GM23338 (cell line): ENCODE data around the gene SLC6A8. TPM values are rescaled to one million over a fixed set of nuclear protein-coding genes. Genes with fewer than 3 reads are reported as not detected.

ENCODE experiments used
- ATAC-seq: fragments of 200-7000 bp; cut with Tn5 transposase; 3 replicates; pipeline ENCODE4 v1.9.1; 2020
- DNase-seq: peaks from one replicate; pipeline ENCODE4 v3.0.0-alpha.2; 2015; ENCODE audit warnings: low spot score
- H2AFZ ChIP-seq: fragments of 200-600 bp; sonication (generic); 2 replicates; pipeline ENCODE4 v1.8.0; 2016; ENCODE audit warnings: antibody characterized with exemption, mild to moderate bottlenecking, moderate library complexity
- H3F3A ChIP-seq: fragments of 200-600 bp; sonication (generic); replicated peaks from 2 replicates; pipeline ENCODE4 v1.8.0; 2017; ENCODE audit warnings: antibody characterized with exemption, mixed run types, low read depth
- H3K27ac ChIP-seq: fragments of 200-600 bp; sonication (generic); 2 replicates; pipeline ENCODE4 v1.6.1; 2016; ENCODE audit warnings: low read depth
- H3K27me3 ChIP-seq: fragments of 200-600 bp; sonication (generic); 2 replicates; pipeline ENCODE4 v1.8.0; 2016; ENCODE audit warnings: mild to moderate bottlenecking, mixed run types, moderate library complexity; ENCODE audit not compliant: insufficient read depth
- H3K36me3 ChIP-seq: fragments of 200-600 bp; sonication (generic); 2 replicates; pipeline ENCODE4 v1.8.0; 2016; ENCODE audit warnings: mild to moderate bottlenecking; ENCODE audit not compliant: insufficient read depth
- H3K4me1 ChIP-seq: fragments of 200-600 bp; sonication (generic); 2 replicates; pipeline ENCODE4 v1.8.0; 2016; ENCODE audit warnings: mild to moderate bottlenecking, moderate library complexity; ENCODE audit not compliant: insufficient read depth
- H3K4me2 ChIP-seq: fragments of 200-600 bp; sonication (generic); 2 replicates; pipeline ENCODE4 v1.7.1; 2017; ENCODE audit warnings: mixed run types
- H3K4me3 ChIP-seq: fragments of 200-600 bp; sonication (generic); 2 replicates; pipeline ENCODE4 v1.6.1; 2016; ENCODE audit warnings: mixed run types
- H3K79me2 ChIP-seq: fragments of 200-600 bp; sonication (generic); replicated peaks from 2 replicates; pipeline ENCODE4 v1.8.0; 2017; ENCODE audit warnings: mild to moderate bottlenecking; ENCODE audit not compliant: insufficient read depth
- H3K9me2 ChIP-seq: fragments of 200-600 bp; sonication (generic); 2 replicates; pipeline ENCODE4 v1.8.0; 2017; ENCODE audit not compliant: insufficient read depth
- H4K20me1 ChIP-seq: fragments of 200-600 bp; sonication (generic); replicated peaks from 2 replicates; pipeline ENCODE4 v1.8.0; 2017; ENCODE audit warnings: mild to moderate bottlenecking; ENCODE audit not compliant: insufficient read depth
- H3K27ac Mint-ChIP-seq: 2 replicates; pipeline ENCODE4 v1.8.0; 2020; ENCODE audit warnings: inconsistent platforms, mild to moderate bottlenecking, moderate library complexity, mixed read lengths
- H3K27me3 Mint-ChIP-seq: 3 replicates; pipeline ENCODE4 v1.8.0; 2022; ENCODE audit warnings: low read depth, mild to moderate bottlenecking, moderate library complexity, mixed read lengths, inconsistent platforms; ENCODE audit not compliant: insufficient read depth, poor library complexity
- H3K36me3 Mint-ChIP-seq: 3 replicates; pipeline ENCODE4 v1.8.0; 2021; ENCODE audit warnings: low read depth, mild to moderate bottlenecking, inconsistent platforms, moderate library complexity, mixed read lengths
- H3K4me1 Mint-ChIP-seq: 3 replicates; pipeline ENCODE4 v1.8.0; 2020; ENCODE audit warnings: mild to moderate bottlenecking, inconsistent platforms, mixed read lengths
- H3K4me3 Mint-ChIP-seq: 3 replicates; pipeline ENCODE4 v1.8.0; 2021; ENCODE audit warnings: moderate library complexity, mild to moderate bottlenecking, inconsistent platforms, mixed read lengths
- H3K9me3 Mint-ChIP-seq: 3 replicates; pipeline ENCODE4 v1.8.0; 2020; ENCODE audit warnings: moderate library complexity, mild to moderate bottlenecking, inconsistent platforms, mixed read lengths
- CREB1 ChIP-seq: fragments of 250-450 bp; sonication (Bioruptor Pico); IDR thresholded peaks from 2 replicates; pipeline ENCODE4 v1.5.0; 2020; ENCODE audit warnings: low read depth, mild to moderate bottlenecking, moderate library complexity
- CTCF ChIP-seq, 2 experiments: fragments of 200-600 bp in 1 of 2; sonication (generic) in 1 of 2; conservative IDR thresholded peaks; 2 replicates each; pipeline versions ENCODE4 v1.5.1 to v1.6.1; 2016 to 2017; ENCODE audit warnings: antibody characterized with exemption in 2 of 2, low read depth in 2 of 2, mild to moderate bottlenecking in 2 of 2, moderate library complexity in 1 of 2
- ETS1 ChIP-seq: IDR thresholded peaks from 2 replicates; pipeline ENCODE4 v1.6.1; 2016; ENCODE audit warnings: antibody characterized with exemption
- EZH2 ChIP-seq: fragments of 200-600 bp; sonication (generic); IDR thresholded peaks from one replicate; pipeline ENCODE4 v1.8.0; 2017; ENCODE audit warnings: antibody characterized with exemption, mild to moderate bottlenecking, low read depth; ENCODE audit not compliant: unreplicated experiment
- EZH2phosphoT487 ChIP-seq: fragments of 200-600 bp; sonication (generic); IDR thresholded peaks from one replicate; pipeline ENCODE4 v1.8.1; 2018; ENCODE audit warnings: antibody characterized with exemption; ENCODE audit not compliant: unreplicated experiment
- JUNB ChIP-seq: IDR thresholded peaks from one replicate; pipeline ENCODE4 v1.6.1; 2016; ENCODE audit warnings: antibody characterized with exemption; ENCODE audit not compliant: unreplicated experiment
- NANOG ChIP-seq: IDR thresholded peaks from 2 replicates; pipeline ENCODE4 v1.6.1; 2016; ENCODE audit warnings: antibody characterized with exemption, borderline replicate concordance
- POLR2AphosphoS5 ChIP-seq: IDR thresholded peaks from 2 replicates; pipeline ENCODE4 v1.6.1; 2016; ENCODE audit warnings: antibody characterized with exemption, low read depth
- REST ChIP-seq: IDR thresholded peaks from one replicate; pipeline ENCODE4 v1.6.1; 2018; ENCODE audit warnings: antibody characterized with exemption; ENCODE audit not compliant: unreplicated experiment
- STAT1 ChIP-seq: IDR thresholded peaks from one replicate; pipeline ENCODE4 v1.6.1; 2016; ENCODE audit warnings: antibody characterized with exemption; ENCODE audit not compliant: unreplicated experiment
- ZNF114 ChIP-seq: fragments of 250-450 bp; sonication (Bioruptor Pico); IDR thresholded peaks from 2 replicates; pipeline ENCODE4 v1.5.0; 2020; ENCODE audit warnings: mild to moderate bottlenecking, moderate library complexity
- ZNF331 ChIP-seq: fragments of 250-450 bp; sonication (Bioruptor Pico); IDR thresholded peaks from 2 replicates; pipeline ENCODE4 v1.5.0; 2020; ENCODE audit warnings: low read depth, mild to moderate bottlenecking, moderate library complexity
- ZNF462 ChIP-seq: fragments of 250-450 bp; sonication (Bioruptor Pico); IDR thresholded peaks from 2 replicates; pipeline ENCODE4 v1.5.0; 2020; ENCODE audit warnings: mild to moderate bottlenecking, moderate library complexity
- polyA plus RNA-seq: library from polyadenylated mRNA; unstranded; fragments of >200 nt; fragmentation: Nextera tagmentation; extraction: Ambion mirVana; gene quantifications from 2 replicates; pipeline ENCODE4 v1.2.1, GENCODE V29; 2016
- total RNA-seq: library from RNA; depleted of rRNA; stranded (reverse); fragments of >200 nt; shearing (Covaris generic); gene quantifications from 2 replicates; pipeline ENCODE4 v1.2.3, GENCODE V29; 2014

SLC6A8 gene
- total and polyA plus RNA-seq, 2 experiments from 2014 or later, result 19.5 to 68.6 TPM

GRCh38 chrX:153733651-153734240 is 46.0 kb downstream of the SLC6A8 start:
- Histone ChIP-seq H3F3A (no peaks in the 10 kb centered on the region), H3K79me2 (no peaks in the 10 kb centered on the region), H2AFZ (no peak overlapping the region), H3K9me2 (no peaks in the 10 kb centered on the region), H3K4me1 (no peaks in the 10 kb centered on the region), H3K36me3 (no peaks in the 10 kb centered on the region), H3K27ac (no peak overlapping the region), H3K4me2 (no peak overlapping the region), H3K27me3 (no peaks in the 10 kb centered on the region), H4K20me1 (no peaks in the 10 kb centered on the region), H3K4me3 (no peak overlapping the region)
- peaks cover 2% of the 10 kb centered on the region; the same call in 1 of the 3 replicates for H3K9me3 Mint-ChIP-seq
- no peak for TF ChIP-seq ZNF331 (CRISPR knock-in tag)
- no peak for TF ChIP-seq EZH2phosphoT487
- TF ChIP-seq CTCF (conservative IDR thresholded peaks at IDR 0.05; ENCODE audit: low read depth in 2 of 2), result no peak
- no peak for TF ChIP-seq REST
- TF ChIP-seq CREB1, result no peak
- no peak for TF ChIP-seq JUNB
- no peak for TF ChIP-seq STAT1
- TF ChIP-seq ETS1, result no peak
- TF ChIP-seq NANOG, result no peak
- no peak for TF ChIP-seq POLR2AphosphoS5
- no peak for TF ChIP-seq ZNF114
- TF ChIP-seq ZNF462 (CRISPR knock-in tag), result no peak
- no peak for TF ChIP-seq EZH2
- no peak for DNase-seq
- no peak for ATAC-seq
- peaks cover 5% of the 10 kb centered on the region for H3K27me3 Mint-ChIP-seq
- peaks cover 9% of the 10 kb centered on the region; the same call in 1 of the 3 replicates for H3K36me3 Mint-ChIP-seq
- no peak overlapping the region for H3K4me3 Mint-ChIP-seq
- H3K4me1 Mint-ChIP-seq, result peaks cover 7% of the 10 kb centered on the region
- H3K27ac Mint-ChIP-seq, result no peak overlapping the region
